Putamen (tissue), 1 donor: Measurements from ENCODE around the gene RPL12.
"Not testable (repeated sequence)": the region's sequence is repeated elsewhere in the genome, so short reads cannot be mapped to it uniquely, and the experiment has no call there.

Source experiments
- DNase-seq: peaks from one replicate; pipeline ENCODE4 v3.0.0-alpha.2; 2016; ENCODE audit warnings: low spot score

Gene RPL12

DNA sequence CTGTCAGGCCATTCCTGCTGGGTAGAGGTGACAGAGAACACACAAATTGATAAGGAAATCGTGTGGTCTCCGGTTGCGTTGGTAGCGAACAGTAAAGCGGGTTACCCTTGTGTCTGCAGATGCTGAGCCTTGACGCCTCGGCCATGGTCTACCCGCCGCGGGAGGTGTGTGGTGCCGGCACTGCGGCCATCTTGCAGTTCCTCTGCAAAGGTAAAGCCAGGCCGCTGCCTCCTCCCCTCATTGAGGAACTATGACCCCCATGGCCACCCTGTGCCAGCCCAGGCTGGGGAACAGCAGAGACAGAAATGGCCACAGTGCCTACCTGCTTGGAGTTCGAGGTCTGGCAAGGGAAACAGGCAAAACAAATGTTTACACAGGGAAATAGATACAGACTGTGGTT, 16.4 kb upstream of the RPL12 start:
- no peak for DNase-seq

DNA sequence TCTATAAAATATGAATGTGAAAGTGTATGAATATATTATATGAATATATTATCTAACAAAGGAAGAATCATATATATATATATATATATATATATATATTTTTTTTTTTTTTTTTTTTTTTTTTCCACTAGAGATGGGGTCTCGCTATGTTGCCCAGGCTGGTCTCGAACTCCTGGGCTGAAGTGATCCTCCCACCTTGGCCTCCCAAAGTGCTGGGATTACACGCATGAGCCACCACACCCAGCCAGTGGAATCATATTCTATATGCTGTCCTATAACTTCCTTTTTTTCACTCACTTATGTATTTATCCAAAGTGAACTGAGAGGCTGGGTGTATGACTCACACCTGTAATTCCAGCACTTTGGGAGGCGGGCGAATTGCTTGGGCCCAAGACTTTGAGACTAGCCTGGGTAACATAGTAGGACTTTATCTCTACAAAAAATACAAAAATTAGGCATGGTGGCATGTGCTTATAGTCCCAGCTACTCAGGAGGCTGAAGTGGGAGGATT, 15.3 kb upstream of the RPL12 start:
- DNase-seq = not testable (repeated sequence)

DNA sequence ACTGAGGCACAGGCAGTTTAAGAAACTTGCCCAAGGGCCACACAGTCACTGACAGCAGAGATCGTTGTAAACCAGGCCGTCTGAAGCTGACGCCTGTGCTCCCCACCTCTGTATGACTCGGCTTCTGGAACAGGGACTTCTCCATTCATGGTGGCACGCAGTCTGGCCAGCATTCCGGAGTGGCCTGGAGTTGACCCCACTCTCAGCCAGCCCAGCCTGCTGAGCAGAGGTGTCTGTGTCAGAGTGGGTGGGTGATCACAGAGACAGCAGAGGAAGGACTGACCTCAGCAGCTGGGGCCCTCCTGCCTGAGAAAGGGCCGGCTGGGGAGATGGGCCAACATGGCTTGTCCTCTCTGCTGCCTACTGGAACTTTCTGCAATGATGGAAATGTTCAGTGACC, 12.7 kb upstream of the RPL12 start:
- DNase-seq = no peak

- no peak for DNase-seq
Measured at GRCh38 chr9:127463382-127463781, 12.2 kb upstream of the RPL12 start.

DNA sequence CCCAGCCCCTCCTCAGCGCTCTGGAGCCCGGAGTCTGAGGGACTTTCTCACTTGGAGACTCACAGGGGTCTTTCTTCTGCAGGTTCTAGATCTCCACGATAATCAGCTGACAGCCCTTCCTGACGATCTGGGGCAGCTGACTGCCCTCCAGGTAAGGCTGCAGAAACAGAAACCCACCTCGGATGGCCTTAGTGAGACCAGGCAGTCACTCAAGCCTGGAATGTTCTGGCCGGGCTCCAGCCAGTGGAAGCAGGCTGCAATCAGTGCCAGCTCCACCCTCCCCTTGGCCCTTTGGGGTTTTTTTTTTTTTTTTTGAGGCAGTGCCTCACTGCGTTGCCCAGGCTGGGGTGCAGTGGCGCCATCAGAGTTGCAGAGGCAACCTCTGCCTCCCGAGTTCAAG, 7.7 kb upstream of the RPL12 start:
- DNase-seq = no peak

DNA sequence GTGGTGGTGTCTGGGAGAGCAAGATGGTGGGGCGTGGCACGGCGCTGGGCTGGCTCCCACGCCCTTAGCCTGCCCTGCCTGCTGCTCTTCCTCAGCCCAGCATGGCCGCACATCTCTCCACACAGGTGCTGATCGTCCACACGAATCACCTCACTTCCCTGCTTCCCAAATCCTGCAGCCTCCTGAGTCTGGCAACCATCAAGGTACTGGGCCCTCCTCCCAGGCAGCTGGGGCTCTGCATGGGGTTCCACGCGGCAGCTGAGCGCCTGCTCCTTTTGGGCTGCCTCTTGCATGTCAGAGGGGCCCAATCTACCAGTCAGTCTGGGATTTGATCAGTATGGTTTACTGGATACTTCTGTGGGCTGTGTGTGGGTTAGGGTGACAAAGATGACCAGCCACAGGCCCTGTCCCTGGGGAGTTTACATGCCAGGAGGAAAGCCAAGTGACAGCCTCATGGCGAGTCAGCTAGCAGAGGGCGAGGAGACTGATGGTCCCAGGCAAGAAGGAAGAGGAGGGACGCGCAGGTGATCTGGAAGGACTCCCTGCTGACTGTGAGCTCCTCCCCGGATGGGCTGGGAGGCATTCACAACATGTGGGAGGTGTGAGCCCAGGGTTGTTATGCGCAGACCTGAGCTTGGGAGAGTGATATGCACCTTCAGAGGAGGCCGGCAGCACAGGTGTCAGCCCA, 6.1 kb upstream of the RPL12 start:
- DNase-seq = no peak

- DNase-seq = no peak
Measured at GRCh38 chr9:127455324-127455992, 4.3 kb upstream of the RPL12 start.

- no peak for DNase-seq
Measured at GRCh38 chr9:127452691-127453090, 1.5 kb upstream of the RPL12 start.

DNA sequence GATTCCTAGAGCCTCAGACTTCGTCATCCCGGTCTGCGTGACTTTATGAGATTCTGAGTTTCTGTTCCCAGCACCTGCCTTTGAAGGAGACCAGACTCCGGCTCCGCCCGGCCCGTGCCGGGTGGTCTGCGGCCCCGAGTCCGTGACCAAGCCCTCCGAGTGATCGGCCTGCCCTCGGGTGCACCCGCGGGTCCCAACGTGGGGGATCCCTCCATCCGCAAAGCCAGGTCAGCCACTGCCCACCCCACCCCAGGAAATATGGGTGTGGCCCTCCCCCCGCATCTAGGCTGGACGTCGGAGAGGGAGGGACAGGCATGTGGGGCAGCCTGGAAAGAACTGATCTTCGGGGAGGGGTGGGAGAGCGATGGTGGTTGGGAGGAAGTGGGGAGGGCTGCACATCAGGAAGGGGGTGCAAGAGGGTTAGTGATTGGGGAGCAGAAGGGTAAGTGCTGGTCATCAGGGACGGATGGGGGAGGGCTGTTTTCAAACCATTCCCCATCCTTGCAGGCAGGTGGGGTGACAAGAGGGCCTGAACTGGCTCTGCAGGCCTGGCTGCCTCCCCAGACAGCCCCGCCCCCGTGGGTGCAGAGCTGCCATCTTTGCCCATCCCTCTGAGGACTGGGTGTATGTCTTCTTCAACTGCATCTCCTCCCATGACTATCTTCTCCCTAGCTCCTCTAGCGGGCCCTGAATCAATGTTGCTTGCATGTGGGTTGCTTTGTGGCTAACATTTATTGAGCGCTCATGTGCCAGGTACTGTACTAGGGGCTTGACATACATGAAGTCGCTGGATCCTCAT, 851 bp upstream of the RPL12 start:
- DNase-seq = peak; percentile 21

- no peak for DNase-seq
Measured at GRCh38 chr9:127451608-127451857, 327 bp upstream of the RPL12 start.

DNA sequence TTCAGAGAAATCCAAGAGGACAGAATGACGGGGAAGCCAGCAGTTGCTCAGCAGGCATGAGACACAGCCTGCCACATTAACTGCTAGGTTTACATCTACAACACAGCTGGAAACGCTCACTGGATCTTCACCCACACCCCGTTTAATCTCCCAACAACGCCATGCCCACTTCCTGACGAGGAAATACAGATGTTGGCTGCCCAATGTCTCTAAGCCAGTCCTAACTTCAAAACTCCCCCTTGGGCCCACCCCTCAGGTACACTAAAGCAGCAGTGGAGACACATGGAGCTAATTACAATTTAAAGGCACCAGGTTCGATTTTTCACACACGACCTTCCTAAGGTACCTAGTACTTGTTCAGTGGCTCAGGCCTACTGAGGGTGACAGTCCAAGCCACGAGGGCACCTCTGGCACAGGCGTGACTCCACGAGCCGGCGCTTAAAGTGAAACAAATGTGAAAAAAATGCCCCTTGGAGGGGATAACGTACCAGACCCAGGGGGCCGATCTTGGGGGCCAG, 904 bp downstream of the RPL12 start:
- no peak for DNase-seq

DNA sequence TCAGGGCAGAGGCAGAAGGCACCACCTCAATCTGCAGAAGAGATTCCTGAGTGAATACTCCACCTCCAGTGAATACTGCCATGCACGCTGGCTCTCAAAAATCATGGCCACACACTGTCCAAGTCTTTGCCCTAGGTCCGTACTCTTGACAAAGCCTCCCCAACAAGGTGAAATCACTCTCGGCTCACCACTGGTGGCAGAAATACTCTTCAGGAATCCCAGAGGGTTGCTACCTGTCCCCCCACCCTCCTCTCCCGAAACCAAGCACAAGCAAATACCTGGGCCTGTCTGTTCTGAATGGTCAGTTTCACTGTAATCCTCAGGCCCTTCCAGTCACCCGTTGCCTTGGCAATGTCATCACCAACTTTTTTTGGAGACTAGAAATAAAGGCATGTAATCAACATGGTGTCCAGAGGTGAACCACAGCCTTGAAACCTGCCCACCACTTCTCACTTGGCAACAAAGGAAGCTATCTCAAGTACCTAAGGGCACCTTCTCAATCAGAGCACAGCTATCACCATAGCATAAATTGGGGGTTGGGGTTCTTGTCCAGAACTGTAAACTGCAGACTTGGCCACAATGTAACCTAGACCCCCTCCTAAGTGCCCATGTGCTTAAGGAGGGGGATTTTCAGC, 1.8 kb downstream of the RPL12 start:
- DNase-seq = no peak

DNA sequence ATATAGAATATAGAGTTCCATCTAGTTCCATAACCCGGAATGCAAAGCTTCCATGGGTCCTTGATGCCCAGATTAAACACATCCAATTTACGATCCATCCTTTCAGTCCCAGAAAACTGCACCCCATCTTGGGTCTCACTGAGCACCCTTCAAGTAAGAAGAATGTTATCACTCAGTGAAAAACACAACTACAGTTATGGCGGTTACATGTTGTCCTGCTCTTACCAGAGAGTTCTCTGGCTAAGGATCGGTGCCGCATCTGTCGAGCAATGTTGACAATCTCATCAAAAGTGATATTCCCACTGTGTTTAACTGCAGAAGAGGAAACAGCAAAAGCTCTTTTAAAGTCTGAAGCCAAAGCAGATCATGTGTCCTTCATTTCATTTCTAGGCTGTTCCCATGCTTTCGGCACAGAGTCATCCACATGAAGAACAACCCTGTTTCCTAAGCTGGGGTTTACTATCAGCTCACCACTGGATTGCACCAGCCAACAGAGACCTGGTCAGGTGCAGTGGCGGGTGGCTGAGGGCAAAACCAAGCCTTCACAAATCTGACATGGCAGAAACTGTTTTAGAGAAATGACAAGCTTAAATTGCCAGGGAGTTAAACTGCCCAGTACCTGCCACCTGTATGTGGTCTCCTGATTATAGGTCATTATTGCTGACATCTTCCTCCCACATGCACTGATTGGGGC, 2.9 kb downstream of the RPL12 start:
- no peak for DNase-seq

- no peak for DNase-seq
Measured at GRCh38 chr9:127447416-127448111, 3.6 kb downstream of the RPL12 start.

- no peak for DNase-seq
Measured at GRCh38 chr9:127446713-127447415, 4.3 kb downstream of the RPL12 start.

DNA sequence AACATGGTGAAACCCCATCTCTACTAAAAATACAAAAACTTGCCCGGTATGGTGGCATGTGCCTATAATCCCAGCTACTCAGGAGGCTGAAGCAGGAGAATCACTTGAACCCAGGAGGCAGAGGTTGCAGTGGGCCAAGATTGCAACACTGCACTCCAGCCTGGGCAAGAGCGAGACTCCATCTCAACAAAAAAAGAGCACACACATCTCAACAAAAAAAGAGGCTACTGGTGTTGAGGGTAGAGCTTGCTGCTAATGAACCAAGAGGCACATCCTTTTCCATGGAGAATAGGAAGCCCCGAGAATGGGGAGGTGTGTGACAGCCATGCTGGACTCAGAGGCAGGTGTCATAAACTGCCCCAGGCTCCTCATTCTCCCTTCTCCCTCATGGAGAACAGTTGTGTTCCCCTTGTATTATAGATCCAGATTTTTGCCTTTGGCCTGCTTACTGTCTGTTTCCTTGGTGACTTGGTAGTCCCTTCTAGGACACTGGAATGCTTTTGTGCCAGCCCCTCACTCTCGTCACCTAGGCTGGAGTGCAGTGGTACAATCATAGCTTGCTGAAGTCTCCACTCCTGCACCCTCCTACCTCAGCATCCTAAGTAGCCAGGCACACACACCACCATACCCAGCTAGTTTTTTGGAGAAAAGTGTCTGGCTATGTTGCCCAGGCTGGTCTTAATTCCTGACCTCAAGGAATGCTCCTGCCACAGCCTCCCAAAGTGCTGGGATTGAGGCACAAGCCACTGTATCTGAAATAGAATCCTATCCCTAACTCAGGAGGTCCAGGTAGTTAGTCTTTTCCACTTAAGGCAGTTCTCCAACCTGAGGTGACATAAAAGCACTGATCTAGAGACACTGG, 5.1 kb downstream of the RPL12 start:
- no peak for DNase-seq

DNA sequence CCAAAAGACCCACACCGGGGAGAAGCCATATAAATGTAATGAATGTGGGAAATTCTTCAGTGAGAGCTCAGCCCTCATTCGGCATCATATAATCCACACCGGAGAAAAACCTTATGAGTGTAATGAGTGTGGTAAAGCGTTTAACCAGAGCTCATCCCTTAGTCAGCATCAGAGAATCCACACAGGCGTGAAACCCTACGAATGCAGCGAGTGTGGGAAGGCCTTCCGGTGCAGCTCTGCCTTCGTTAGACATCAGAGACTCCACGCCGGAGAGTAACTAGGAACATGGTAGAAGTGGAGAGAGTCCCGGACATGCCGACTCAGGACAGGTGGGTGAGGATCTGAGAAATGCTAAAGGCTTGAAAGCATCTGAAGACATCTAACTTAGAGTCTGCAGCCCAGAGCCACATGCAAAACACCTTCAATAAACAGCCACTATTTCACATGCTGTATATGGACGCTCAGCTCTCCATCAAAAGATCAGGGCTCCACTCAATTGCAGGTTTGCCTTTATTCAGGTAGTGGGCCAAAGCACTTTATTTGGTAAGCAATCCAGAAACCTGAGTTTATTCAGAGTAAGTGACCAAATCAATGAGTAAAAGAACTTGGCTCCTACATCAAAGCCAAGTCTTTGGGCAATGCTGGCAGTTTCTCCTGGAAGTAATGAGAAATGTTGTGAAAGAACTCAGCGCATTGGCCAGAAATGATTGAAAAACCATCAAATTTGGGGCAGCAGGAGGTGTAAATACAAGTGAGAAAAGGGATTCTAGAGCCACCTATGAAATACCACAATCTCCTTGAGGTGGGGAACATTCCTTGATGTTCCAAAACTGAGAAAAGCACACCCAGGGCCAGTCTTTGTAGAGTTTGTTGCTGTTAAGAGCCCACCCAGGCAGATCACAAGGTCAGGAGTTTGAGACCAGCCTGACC, 6.0 kb downstream of the RPL12 start:
- no peak for DNase-seq

DNA sequence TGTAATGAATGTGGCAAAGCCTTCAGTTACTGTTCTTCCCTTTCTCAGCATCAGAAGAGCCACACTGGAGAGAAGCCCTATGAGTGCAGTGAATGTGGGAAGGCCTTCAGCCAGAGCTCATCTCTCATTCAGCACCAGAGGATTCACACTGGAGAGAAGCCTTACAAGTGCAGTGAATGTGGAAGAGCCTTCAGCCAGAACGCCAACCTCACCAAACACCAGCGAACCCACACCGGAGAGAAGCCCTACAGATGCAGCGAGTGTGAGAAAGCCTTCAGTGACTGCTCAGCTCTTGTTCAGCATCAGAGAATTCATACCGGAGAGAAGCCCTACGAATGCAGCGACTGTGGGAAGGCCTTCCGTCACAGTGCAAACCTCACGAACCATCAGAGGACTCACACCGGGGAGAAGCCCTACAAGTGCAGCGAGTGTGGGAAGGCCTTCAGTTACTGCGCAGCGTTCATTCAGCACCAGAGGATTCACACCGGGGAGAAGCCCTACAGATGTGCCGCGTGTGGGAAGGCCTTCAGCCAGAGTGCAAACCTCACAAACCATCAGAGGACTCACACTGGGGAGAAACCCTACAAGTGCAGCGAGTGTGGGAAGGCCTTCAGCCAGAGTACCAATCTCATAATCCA, 6.8 kb downstream of the RPL12 start:
- no peak for DNase-seq
